Left ventricle myocardium inferior (tissue), 1 donor: Measurements from ENCODE around the gene DOK6. TPM values are rescaled to one million over a fixed set of nuclear protein-coding genes. Genes with fewer than 3 reads are reported as not detected.
"Not testable (repeated sequence)": the region's sequence is repeated elsewhere in the genome, so short reads cannot be mapped to it uniquely, and the experiment has no call there.

ENCODE experiments used
- DNase-seq: peaks from one replicate; pipeline ENCODE4 v3.0.0-alpha.2; 2020
- H3K27ac ChIP-seq: fragments of 200-600 bp; replicated peaks from 2 replicates; pipeline ENCODE4 v1.8.0; 2021
- H3K27me3 ChIP-seq: fragments of 200-600 bp; 2 replicates; pipeline ENCODE4 v1.8.0; 2021; ENCODE audit warnings: low read depth
- H3K36me3 ChIP-seq: fragments of 200-600 bp; 2 replicates; pipeline ENCODE4 v1.8.0; 2021
- H3K4me1 ChIP-seq: fragments of 200-600 bp; 2 replicates; pipeline ENCODE4 v1.8.0; 2021
- H3K4me3 ChIP-seq: fragments of 200-600 bp; 2 replicates; pipeline ENCODE4 v1.8.0; 2021; ENCODE audit warnings: mild to moderate bottlenecking, moderate library complexity
- H3K9me3 ChIP-seq: fragments of 200-600 bp; replicated peaks from 2 replicates; pipeline ENCODE4 v1.8.0; 2021
- CTCF ChIP-seq: fragments of 200-600 bp; IDR thresholded peaks from 2 replicates; pipeline ENCODE4 v1.8.0; 2021; ENCODE audit warnings: antibody characterized with exemption, mild to moderate bottlenecking, borderline replicate concordance
- intact Hi-C: fragments of 100-400 bp; cut with micrococcal nuclease; formaldehyde crosslinking; loops from one replicate; pipeline ENCODE4 v1.11.0; 2022
- long read RNA-seq: library from polyadenylated mRNA; unstranded; transcript quantifications from one replicate; pipeline ENCODE4 v2.0.0, GENCODE V29; 2021
- total RNA-seq: library from RNA; stranded (reverse); fragmentation: NEBNext Ultra II Directional; extraction: Animal tissue kit (Norgen Biotek cat#: 25700); gene quantifications from one replicate; pipeline ENCODE4 v1.2.1, GENCODE V29; 2021
- donor health status: DM: no; HTN: yes; CAD: no; lungs with severe emphysema.

The DOK6 gene
- total RNA-seq = 0.96 TPM
- long read RNA-seq, full-length matches to known transcripts = 3 of 3 reads
- long read RNA-seq, partial matches to known transcripts = 0 of 3 reads
- long read RNA-seq, other reads (novel, unspliced or antisense) = 0 of 3 reads

- TF ChIP-seq CTCF = no peak
- Histone ChIP-seq H3K4me1 (peaks cover 22% of the 10 kb centered on the region), H3K27me3 (peaks cover 29% of the 10 kb centered on the region), H3K9me3 (peaks cover 4% of the 10 kb centered on the region), H3K4me3 (peak within 1 kb of the TSS; percentile 79), H3K27ac (peak within 1 kb of the TSS; percentile 88), H3K36me3 (no peaks in the 10 kb centered on the region)
- intact Hi-C loops = no loop called here
- DNase-seq = peak; percentile 66
Measured at GRCh38 chr18:69400253-69400975, at the start of gene DOK6. Gene DOK6, plus strand, starts transcription at chr18:69400888.

- intact Hi-C loops = no loop called here
- no peak for DNase-seq
- Histone ChIP-seq H3K9me3 (no peaks in the 10 kb centered on the region), H3K27me3 (no peaks in the 10 kb centered on the region), H3K36me3 (no peaks in the 10 kb centered on the region), H3K27ac (no peak overlapping the region), H3K4me3 (no peak overlapping the region), H3K4me1 (no peaks in the 10 kb centered on the region)
- TF ChIP-seq CTCF = no peak
Measured at GRCh38 chr18:69353023-69353422, 47.7 kb upstream of the DOK6 start.

- Histone ChIP-seq H3K27ac (peak overlapping the region; percentile 33), H3K4me3 (no peak overlapping the region), H3K36me3 (no peaks in the 10 kb centered on the region), H3K27me3 (no peaks in the 10 kb centered on the region), H3K9me3 (peaks cover 17% of the 10 kb centered on the region), H3K4me1 (no peaks in the 10 kb centered on the region)
- intact Hi-C loops = no loop called here
- TF ChIP-seq CTCF = no peak
- DNase-seq = no peak
Measured at GRCh38 chr18:69357590-69357989, 43.1 kb upstream of the DOK6 start.

- H3K4me1 ChIP-seq = no peaks in the 10 kb centered on the region
- no peaks in the 10 kb centered on the region for H3K36me3 ChIP-seq
- peak overlapping the region; percentile 33 for H3K27ac ChIP-seq
- H3K9me3 ChIP-seq = peaks cover 17% of the 10 kb centered on the region
- no peak for DNase-seq
- H3K27me3 ChIP-seq = no peaks in the 10 kb centered on the region
- intact Hi-C loops = no loop called here
- TF ChIP-seq CTCF = no peak
- H3K4me3 ChIP-seq = no peak overlapping the region
Measured at GRCh38 chr18:69358212-69358895, 42.3 kb upstream of the DOK6 start.

- H3K4me1 ChIP-seq, intact Hi-C loops, DNase-seq, H3K36me3 ChIP-seq, H3K4me3 ChIP-seq, H3K27ac ChIP-seq, H3K27me3 ChIP-seq: not testable (repeated sequence)
- peaks cover 17% of the 10 kb centered on the region for H3K9me3 ChIP-seq
Measured at GRCh38 chr18:69359768-69360167, 40.9 kb upstream of the DOK6 start.

GRCh38 chr18:69364930-69365329 lies 35.8 kb upstream of the DOK6 start:
- Histone ChIP-seq H3K27me3 (no peaks in the 10 kb centered on the region), H3K27ac (no peak overlapping the region), H3K4me3 (no peak overlapping the region), H3K36me3 (no peaks in the 10 kb centered on the region), H3K9me3 (peaks cover 9% of the 10 kb centered on the region), H3K4me1 (no peaks in the 10 kb centered on the region)
- intact Hi-C loops = no loop called here
- no peak for DNase-seq
- no peak for TF ChIP-seq CTCF
